GM12892 (cell line): ENCODE data around the gene WLS.

Source experiments
- POLR2A ChIP-seq: IDR thresholded peaks from 2 replicates; pipeline ENCODE4 v1.6.1; 2011; ENCODE audit warnings: low read depth, low read length, control low read depth
- POLR2AphosphoS5 ChIP-seq: IDR thresholded peaks from 2 replicates; pipeline ENCODE4 v1.6.1; 2011; ENCODE audit warnings: low read depth, low read length, control low read depth

GRCh38 chr1:68181165-68181556, 51.2 kb downstream of the WLS start:
- TF ChIP-seq POLR2A: no peak
- TF ChIP-seq POLR2AphosphoS5: no peak
